Measurements from ENCODE around the gene LAIR1. TPM values are rescaled to one million over a fixed set of nuclear protein-coding genes. Genes with fewer than 3 reads are reported as not detected.

The LAIR1 gene
- total RNA-seq, 2 donors from 2014 or later, result 31.2 to 64.7 TPM

GRCh38 chr19:54307389-54308020 is 57.2 kb downstream of the LAIR1 start:
- TF ChIP-seq CTCF (IDR thresholded peaks at IDR 0.05), result no peak
- no peak overlapping the region for H3K27ac ChIP-seq
- no peaks in the 10 kb centered on the region for H3K4me1 ChIP-seq (ENCODE audit: control insufficient read depth in 1 of 2, low read depth in 2 of 2)
- ATAC-seq (ENCODE audit: insufficient number of reproducible peaks, low FRiP score, low read depth), result no peak
- DNase-seq (ENCODE audit: low spot score), result no peak
- H3K27me3 ChIP-seq (replicated peaks; ENCODE audit: insufficient read depth), result no peaks in the 10 kb centered on the region
- no peaks in the 10 kb centered on the region for H3K36me3 ChIP-seq
- no peaks in the 10 kb centered on the region for H3K9me3 ChIP-seq
- no peak overlapping the region for H3K4me3 ChIP-seq

- H3K4me1 ChIP-seq (ENCODE audit: control insufficient read depth in 1 of 2, low read depth in 2 of 2), result no peaks in the 10 kb centered on the region
- no peaks in the 10 kb centered on the region for H3K9me3 ChIP-seq
- DNase-seq (ENCODE audit: low spot score) (no peak), ATAC-seq (ENCODE audit: insufficient number of reproducible peaks, low FRiP score, low read depth) (no peak)
- no peak overlapping the region for H3K4me3 ChIP-seq
- no peaks in the 10 kb centered on the region for H3K36me3 ChIP-seq
- H3K27me3 ChIP-seq (replicated peaks; ENCODE audit: insufficient read depth), result no peaks in the 10 kb centered on the region
- H3K27ac ChIP-seq, result no peak overlapping the region
- TF ChIP-seq CTCF (IDR thresholded peaks at IDR 0.05), result no peak
These were observed 59.6 kb downstream of the LAIR1 start for GRCh38 chr19:54305141-54305540.

GRCh38 chr19:54302257-54302656 is 62.5 kb downstream of the LAIR1 start:
- DNase-seq (ENCODE audit: low spot score) (no peak), ATAC-seq (ENCODE audit: insufficient number of reproducible peaks, low FRiP score, low read depth) (no peak)
- no peak for TF ChIP-seq CTCF (IDR thresholded peaks at IDR 0.05)
- Histone ChIP-seq H3K4me3 (no peak overlapping the region), H3K9me3 (no peaks in the 10 kb centered on the region), H3K27ac (no peak overlapping the region), H3K27me3 (replicated peaks; ENCODE audit: insufficient read depth) (no peaks in the 10 kb centered on the region), H3K4me1 (ENCODE audit: control insufficient read depth in 1 of 2, low read depth in 2 of 2) (no peaks in the 10 kb centered on the region), H3K36me3 (no peaks in the 10 kb centered on the region)

Other genes starting within 250 kb of the LAIR1 start
- gene TFPT, start 249.3 kb downstream of the LAIR1 start, total RNA-seq, result 1 to 10 TPM; 8.7 to 8.8 TPM
- gene PRPF31, start 249.2 kb downstream of the LAIR1 start, total RNA-seq, result 10 to 100 TPM; 48.2 to 54.3 TPM
- 10 to 100 TPM; 20.8 to 28.1 TPM for gene CNOT3, start 227.2 kb downstream of the LAIR1 start, total RNA-seq
- 1 to 10 TPM; 7.6 to 8.0 TPM for gene LENG1, start 205.2 kb downstream of the LAIR1 start, total RNA-seq
- gene TMC4, start 191.8 kb downstream of the LAIR1 start, total RNA-seq, result 1 to 10 TPM in 1 of 2 donors, under 1 TPM in 1; 0.41 to 7.8 TPM
- gene MBOAT7, start 175.4 kb downstream of the LAIR1 start, total RNA-seq, result 10 to 100 TPM; 46.0 to 61.1 TPM
- gene TSEN34, start 173.6 kb downstream of the LAIR1 start, total RNA-seq, result 10 to 100 TPM; 38.5 to 60.7 TPM
- 1,000 to 10,000 TPM; 1,017 to 1,395 TPM for gene RPS9, start 164.1 kb downstream of the LAIR1 start, total RNA-seq
- gene LILRB3, start 141.9 kb downstream of the LAIR1 start, total RNA-seq, result 10 to 100 TPM; 21.9 to 71.5 TPM
- 1 to 10 TPM; 4.6 to 5.2 TPM for gene LILRA6, start 122.1 kb downstream of the LAIR1 start, total RNA-seq
- 10 to 100 TPM; 17.6 to 60.4 TPM for gene LILRB5, start 107.7 kb downstream of the LAIR1 start, total RNA-seq
- gene LILRB2, start 83.8 kb downstream of the LAIR1 start, total RNA-seq, result 10 to 100 TPM; 11.1 to 13.7 TPM
- 10 to 100 TPM in 1 of 2 donors, 1 to 10 TPM in 1; 9.6 to 12.2 TPM for gene LILRA5, start 51.8 kb downstream of the LAIR1 start, total RNA-seq
- gene LILRA4, start 25.8 kb downstream of the LAIR1 start, total RNA-seq, result not detected
- not detected for gene TTYH1, start 50.5 kb upstream of the LAIR1 start, total RNA-seq
- gene LENG8, start 84.3 kb upstream of the LAIR1 start, total RNA-seq, result 100 to 1,000 TPM; 282 to 305 TPM
- 10 to 100 TPM in 1 of 2 donors, 1 to 10 TPM in 1; 8.5 to 14.4 TPM for gene LENG9, start 98.8 kb upstream of the LAIR1 start, total RNA-seq
- 10 to 100 TPM; 41.2 to 55.9 TPM for gene CDC42EP5, start 108.4 kb upstream of the LAIR1 start, total RNA-seq
- not detected for gene LAIR2, start 137.9 kb upstream of the LAIR1 start, total RNA-seq
- 1 to 10 TPM in 1 of 2 donors, under 1 TPM in 1; 0.68 to 3.1 TPM for gene LILRA2, start 208.9 kb upstream of the LAIR1 start, total RNA-seq
- 1 to 10 TPM; 2.7 to 3.0 TPM for gene LILRA1, start 228.7 kb upstream of the LAIR1 start, total RNA-seq

All from thoracic aorta (tissue), 2 donors.